ENCODE measurements around the gene RAPGEF4.

RAPGEF4 gene

GRCh38 chr2:172725746-172726145, 9.9 kb upstream of the RAPGEF4 start:
- Histone ChIP-seq H3K9me3 (ENCODE audit: control insufficient read depth in 1 of 2, low read length in 2 of 2) (no peaks in the 10 kb centered on the region), H3K9ac (ENCODE audit: low read depth in 1 of 2, low read length in 2 of 2) (no peak overlapping the region), H3K4me3 (ENCODE audit: low read depth in 1 of 2, low read length in 2 of 2) (no peak overlapping the region), H3K36me3 (ENCODE audit: control insufficient read depth in 1 of 2, insufficient read depth in 2 of 2, low read length in 2 of 2) (no peaks in the 10 kb centered on the region), H3K27ac (ENCODE audit: low read depth, low read length) (no peak overlapping the region), H3K27me3 (ENCODE audit: control insufficient read depth in 1 of 2, insufficient read depth in 2 of 2, low read length in 2 of 2) (peaks cover 0 to under 1% of the 10 kb centered on the region in 2 donors), H3K4me1 (ENCODE audit: control insufficient read depth in 1 of 2, insufficient read depth in 2 of 2, low read length in 2 of 2) (no peaks in the 10 kb centered on the region)

- H3K27ac ChIP-seq (ENCODE audit: low read depth, low read length), result no peak overlapping the region
- H3K9me3 ChIP-seq (ENCODE audit: control insufficient read depth in 1 of 2, low read length in 2 of 2), result no peaks in the 10 kb centered on the region
- no peaks in the 10 kb centered on the region for H3K36me3 ChIP-seq (ENCODE audit: control insufficient read depth in 1 of 2, insufficient read depth in 2 of 2, low read length in 2 of 2)
- no peak overlapping the region for H3K4me3 ChIP-seq (ENCODE audit: low read depth in 1 of 2, low read length in 2 of 2)
- H3K9ac ChIP-seq (ENCODE audit: low read depth in 1 of 2, low read length in 2 of 2), result no peak overlapping the region
- no peaks in the 10 kb centered on the region for H3K4me1 ChIP-seq (ENCODE audit: control insufficient read depth in 1 of 2, insufficient read depth in 2 of 2, low read length in 2 of 2)
- peaks cover 0 to 5% of the 10 kb centered on the region in 2 donors for H3K27me3 ChIP-seq (ENCODE audit: control insufficient read depth in 1 of 2, insufficient read depth in 2 of 2, low read length in 2 of 2)
Measured at GRCh38 chr2:172726172-172726735, 9.4 kb upstream of the RAPGEF4 start.

- Histone ChIP-seq H3K9ac (ENCODE audit: low read depth in 1 of 2, low read length in 2 of 2) (no peak overlapping the region), H3K4me1 (ENCODE audit: control insufficient read depth in 1 of 2, insufficient read depth in 2 of 2, low read length in 2 of 2) (no peaks in the 10 kb centered on the region), H3K9me3 (ENCODE audit: control insufficient read depth in 1 of 2, low read length in 2 of 2) (no peaks in the 10 kb centered on the region), H3K36me3 (ENCODE audit: control insufficient read depth in 1 of 2, insufficient read depth in 2 of 2, low read length in 2 of 2) (no peaks in the 10 kb centered on the region), H3K4me3 (ENCODE audit: low read depth in 1 of 2, low read length in 2 of 2) (no peak overlapping the region), H3K27ac (ENCODE audit: low read depth, low read length) (no peak overlapping the region), H3K27me3 (ENCODE audit: control insufficient read depth in 1 of 2, insufficient read depth in 2 of 2, low read length in 2 of 2) (peaks cover 12 to 28% of the 10 kb centered on the region in 2 donors)
Measured at GRCh38 chr2:172730411-172730810, 5.2 kb upstream of the RAPGEF4 start.

- Histone ChIP-seq H3K4me1 (ENCODE audit: control insufficient read depth in 1 of 2, insufficient read depth in 2 of 2, low read length in 2 of 2) (peaks cover 0 to 8% of the 10 kb centered on the region in 2 donors), H3K4me3 (ENCODE audit: low read depth in 1 of 2, low read length in 2 of 2) (peak overlapping the region in 1 of 2 donors; percentile 17), H3K27ac (ENCODE audit: low read depth, low read length) (no peak overlapping the region), H3K9me3 (ENCODE audit: control insufficient read depth in 1 of 2, low read length in 2 of 2) (no peaks in the 10 kb centered on the region), H3K27me3 (ENCODE audit: control insufficient read depth in 1 of 2, insufficient read depth in 2 of 2, low read length in 2 of 2) (peaks cover 28 to 52% of the 10 kb centered on the region in 2 donors), H3K36me3 (ENCODE audit: control insufficient read depth in 1 of 2, insufficient read depth in 2 of 2, low read length in 2 of 2) (no peaks in the 10 kb centered on the region), H3K9ac (ENCODE audit: low read depth in 1 of 2, low read length in 2 of 2) (no peak overlapping the region)
Measured at GRCh38 chr2:172734711-172735581, 699 bp upstream of the RAPGEF4 start.

- H3K36me3 ChIP-seq (ENCODE audit: control insufficient read depth in 1 of 2, insufficient read depth in 2 of 2, low read length in 2 of 2), result no peaks in the 10 kb centered on the region
- H3K9ac ChIP-seq (ENCODE audit: low read depth in 1 of 2, low read length in 2 of 2), result no peak overlapping the region
- no peaks in the 10 kb centered on the region for H3K9me3 ChIP-seq (ENCODE audit: control insufficient read depth in 1 of 2, low read length in 2 of 2)
- H3K4me3 ChIP-seq (ENCODE audit: low read depth in 1 of 2, low read length in 2 of 2), result peak overlapping the region; percentile 41 to 48
- no peak overlapping the region for H3K27ac ChIP-seq (ENCODE audit: low read depth, low read length)
- peaks cover 0 to 8% of the 10 kb centered on the region in 2 donors for H3K4me1 ChIP-seq (ENCODE audit: control insufficient read depth in 1 of 2, insufficient read depth in 2 of 2, low read length in 2 of 2)
- peaks cover 33 to 46% of the 10 kb centered on the region in 2 donors for H3K27me3 ChIP-seq (ENCODE audit: control insufficient read depth in 1 of 2, insufficient read depth in 2 of 2, low read length in 2 of 2)
Measured at GRCh38 chr2:172736424-172737174, 954 bp downstream of the RAPGEF4 start.

- peaks cover 0 to 3% of the 10 kb centered on the region in 2 donors for H3K9me3 ChIP-seq (ENCODE audit: control insufficient read depth in 1 of 2, low read length in 2 of 2)
- H3K27me3 ChIP-seq (ENCODE audit: control insufficient read depth in 1 of 2, insufficient read depth in 2 of 2, low read length in 2 of 2), result peaks cover 24 to 35% of the 10 kb centered on the region in 2 donors
- no peaks in the 10 kb centered on the region for H3K36me3 ChIP-seq (ENCODE audit: control insufficient read depth in 1 of 2, insufficient read depth in 2 of 2, low read length in 2 of 2)
- no peak overlapping the region for H3K27ac ChIP-seq (ENCODE audit: low read depth, low read length)
- no peak overlapping the region for H3K4me3 ChIP-seq (ENCODE audit: low read depth in 1 of 2, low read length in 2 of 2)
- H3K4me1 ChIP-seq (ENCODE audit: control insufficient read depth in 1 of 2, insufficient read depth in 2 of 2, low read length in 2 of 2), result peaks cover 0 to 8% of the 10 kb centered on the region in 2 donors
- no peak overlapping the region for H3K9ac ChIP-seq (ENCODE audit: low read depth in 1 of 2, low read length in 2 of 2)
Measured at GRCh38 chr2:172739661-172740266, 4.1 kb downstream of the RAPGEF4 start.

GRCh38 chr2:172740856-172741255, 5.2 kb downstream of the RAPGEF4 start:
- Histone ChIP-seq H3K4me3 (ENCODE audit: low read depth in 1 of 2, low read length in 2 of 2) (no peak overlapping the region), H3K36me3 (ENCODE audit: control insufficient read depth in 1 of 2, insufficient read depth in 2 of 2, low read length in 2 of 2) (no peaks in the 10 kb centered on the region), H3K27me3 (ENCODE audit: control insufficient read depth in 1 of 2, insufficient read depth in 2 of 2, low read length in 2 of 2) (peaks cover 21 to 28% of the 10 kb centered on the region in 2 donors), H3K27ac (ENCODE audit: low read depth, low read length) (no peak overlapping the region), H3K9ac (ENCODE audit: low read depth in 1 of 2, low read length in 2 of 2) (no peak overlapping the region), H3K9me3 (ENCODE audit: control insufficient read depth in 1 of 2, low read length in 2 of 2) (peaks cover 0 to 3% of the 10 kb centered on the region in 2 donors), H3K4me1 (ENCODE audit: control insufficient read depth in 1 of 2, insufficient read depth in 2 of 2, low read length in 2 of 2) (peaks cover 0 to 8% of the 10 kb centered on the region in 2 donors)

- H3K36me3 ChIP-seq (ENCODE audit: control insufficient read depth in 1 of 2, insufficient read depth in 2 of 2, low read length in 2 of 2), result no peaks in the 10 kb centered on the region
- no peak overlapping the region for H3K9ac ChIP-seq (ENCODE audit: low read depth in 1 of 2, low read length in 2 of 2)
- H3K4me1 ChIP-seq (ENCODE audit: control insufficient read depth in 1 of 2, insufficient read depth in 2 of 2, low read length in 2 of 2), result no peaks in the 10 kb centered on the region
- H3K9me3 ChIP-seq (ENCODE audit: control insufficient read depth in 1 of 2, low read length in 2 of 2), result peaks cover 0 to 3% of the 10 kb centered on the region in 2 donors
- H3K4me3 ChIP-seq (ENCODE audit: low read depth in 1 of 2, low read length in 2 of 2), result no peak overlapping the region
- no peak overlapping the region for H3K27ac ChIP-seq (ENCODE audit: low read depth, low read length)
- H3K27me3 ChIP-seq (ENCODE audit: control insufficient read depth in 1 of 2, insufficient read depth in 2 of 2, low read length in 2 of 2), result peaks cover 7 to 8% of the 10 kb centered on the region in 2 donors
Measured at GRCh38 chr2:172742931-172743540, 7.4 kb downstream of the RAPGEF4 start.

GRCh38 chr2:172743898-172744297, 8.3 kb downstream of the RAPGEF4 start:
- H3K4me3 ChIP-seq (ENCODE audit: low read depth in 1 of 2, low read length in 2 of 2), result no peak overlapping the region
- H3K9me3 ChIP-seq (ENCODE audit: control insufficient read depth in 1 of 2, low read length in 2 of 2), result peaks cover 0 to 3% of the 10 kb centered on the region in 2 donors
- no peak overlapping the region for H3K27ac ChIP-seq (ENCODE audit: low read depth, low read length)
- H3K9ac ChIP-seq (ENCODE audit: low read depth in 1 of 2, low read length in 2 of 2), result no peak overlapping the region
- H3K4me1 ChIP-seq (ENCODE audit: control insufficient read depth in 1 of 2, insufficient read depth in 2 of 2, low read length in 2 of 2), result no peaks in the 10 kb centered on the region
- no peaks in the 10 kb centered on the region for H3K36me3 ChIP-seq (ENCODE audit: control insufficient read depth in 1 of 2, insufficient read depth in 2 of 2, low read length in 2 of 2)
- H3K27me3 ChIP-seq (ENCODE audit: control insufficient read depth in 1 of 2, insufficient read depth in 2 of 2, low read length in 2 of 2), result peaks cover 4% of the 10 kb centered on the region in 2 donors

All from duodenal mucosa (tissue), 2 donors.